Right lobe of liver (tissue), 6 donors: ENCODE results near the gene CACNB1. TPM values are rescaled to one million over a fixed set of nuclear protein-coding genes. Genes with fewer than 3 reads are reported as not detected.

ENCODE experiments used
- ATAC-seq, 4 donors: fragments of 200-7000 bp; cut with Tn5 transposase; one replicate each; pipeline ENCODE4 v1.9.1; 2020; ENCODE audit warnings: mild to moderate bottlenecking in 4 of 4, moderate library complexity in 4 of 4
- DNase-seq, 3 donors: peaks; one replicate each; pipeline ENCODE4 v3.0.0-alpha.2; 2020
- H3K27ac ChIP-seq, 3 donors: fragments of 200-600 bp; one replicate each; pipeline ENCODE4 v1.8.0; 2022
- H3K27me3 ChIP-seq, 2 donors: fragments of 200-600 bp; one replicate each; pipeline ENCODE4 v1.8.0; 2022
- H3K36me3 ChIP-seq, 4 donors: fragments of 200-600 bp; sonication (generic) in 1 of 4; one replicate each; pipeline versions ENCODE4 v1.5.1 to v1.8.0; 2017 to 2022; ENCODE audit warnings: control low read depth in 1 of 4
- H3K4me1 ChIP-seq, 4 donors: fragments of 200-600 bp; sonication (generic) in 1 of 4; one replicate each; pipeline versions ENCODE4 v1.5.1 to v1.8.0; 2017 to 2022; ENCODE audit warnings: control low read depth in 1 of 4
- H3K4me3 ChIP-seq, 3 donors: fragments of 200-600 bp; one replicate each; pipeline ENCODE4 v1.8.0; 2022
- H3K9me3 ChIP-seq, 4 donors: fragments of 200-600 bp; sonication (generic) in 1 of 4; one replicate each; pipeline versions ENCODE4 v1.5.1 to v1.8.0; 2017 to 2022; ENCODE audit warnings: control low read depth in 1 of 4
- CTCF ChIP-seq, 4 donors: fragments of 200-600 bp in 3 of 4; fragments of 450-650 bp in 1 of 4; IDR thresholded peaks; one replicate each; pipeline versions ENCODE4 v1.5.1 to v1.8.0; 2016 to 2022; ENCODE audit warnings: antibody characterized with exemption in 4 of 4, mild to moderate bottlenecking in 2 of 4
- POLR2A ChIP-seq: fragments of 450-650 bp; IDR thresholded peaks from one replicate; pipeline ENCODE4 v1.6.1; 2017; ENCODE audit warnings: antibody characterized with exemption, mild to moderate bottlenecking
- WGBS: methylation state at CpG from one replicate; pipeline ENCODE4 v1.1.6; 2018; ENCODE audit warnings: low coverage, low lambda C conversion rate; ENCODE audit not compliant: insufficient coverage; ENCODE audit errors: missing lambda C conversion rate; 5-methylcytosine and 5-hydroxymethylcytosine counted together
- intact Hi-C, 2 donors: fragments of 100-400 bp; cut with DNase I; formaldehyde crosslinking; loops; one replicate each; pipeline versions ENCODE4 v1.11.2 to v1.14.1; 2022
- total RNA-seq, 6 experiments: library from RNA; depleted of rRNA in 2 of 6; stranded (reverse); fragments of >200 nt in 2 of 6; fragmentation: NEBNext Ultra II Directional in 3 of 6; extraction: Animal tissue kit (Norgen Biotek cat#: 25700) in 3 of 6; gene quantifications; one replicate each; pipeline versions ENCODE4 v1.1.0 to v1.2.4, GENCODE V29; 2016 to 2023
- donor health status: DM: no; HTN: yes; CAD: no.
- donor health status: DM: no; HTN: no; CAD: no.
- donor health status: DM: no; HTN: no; CAD: no.
- donor health status: DM: no; HTN: yes; CAD: no.
- donor health status: DM: no; HTN: yes; CAD: no.

Gene CACNB1
- total RNA-seq, 6 experiments from 2014 or later: 0.18 to 1.3 (median 0.27) TPM; not detected in 1

- Histone ChIP-seq H3K27ac (no peak overlapping the region), H3K4me3 (no peak overlapping the region), H3K9me3 (no peaks in the 10 kb centered on the region), H3K27me3 (no peaks in the 10 kb centered on the region), H3K4me1 (peaks cover 0 to 21% (median 3%) of the 10 kb centered on the region in 4 donors), H3K36me3 (peaks cover 0 to 2% (median under 1%) of the 10 kb centered on the region in 4 donors)
- DNase-seq (no peak), ATAC-seq (no peak)
- intact Hi-C loops: no loop called here
- no peak for TF ChIP-seq POLR2A
- TF ChIP-seq CTCF (IDR thresholded peaks at IDR 0.05): no peak
- 18% methylated on average over 7 of the region's 8 CpGs for WGBS
Measured at GRCh38 chr17:39196241-39196807, 1.1 kb downstream of the CACNB1 start.

- no peak for DNase-seq
- intact Hi-C loops: no loop called here
- H3K4me1 ChIP-seq: peaks cover 0 to 15% (median 0%) of the 10 kb centered on the region in 4 donors
Measured at GRCh38 chr17:39195568-39196160, 1.8 kb downstream of the CACNB1 start.

GRCh38 chr17:39194985-39195524 lies 2.4 kb downstream of the CACNB1 start:
- Histone ChIP-seq H3K27me3 (no peaks in the 10 kb centered on the region), H3K36me3 (no peaks in the 10 kb centered on the region), H3K9me3 (no peaks in the 10 kb centered on the region), H3K27ac (no peak overlapping the region), H3K4me1 (peaks cover 0 to 15% (median 0%) of the 10 kb centered on the region in 4 donors), H3K4me3 (no peak overlapping the region)
- TF ChIP-seq CTCF (IDR thresholded peaks at IDR 0.05): no peak
- TF ChIP-seq POLR2A: no peak
- WGBS: 40% methylated on average over 3 of the region's 10 CpGs
- DNase-seq: no peak
- no peak for ATAC-seq
- intact Hi-C loops: no loop called here

More at GRCh38 chr17:39195568-39196160, 1.8 kb downstream of the CACNB1 start:
- no peaks in the 10 kb centered on the region for H3K36me3 ChIP-seq
- WGBS: 56% methylated on average over 3 of the region's 8 CpGs
- no peak for TF ChIP-seq POLR2A
- TF ChIP-seq CTCF (IDR thresholded peaks at IDR 0.05): no peak
- H3K27ac ChIP-seq: no peak overlapping the region
- H3K9me3 ChIP-seq: no peaks in the 10 kb centered on the region
- no peaks in the 10 kb centered on the region for H3K27me3 ChIP-seq
- ATAC-seq: no peak
- H3K4me3 ChIP-seq: no peak overlapping the region

GRCh38 chr17:39194089-39194984 lies 3.1 kb downstream of the CACNB1 start:
- DNase-seq: peak in 1 of 3 donors; percentile 62
- Histone ChIP-seq H3K4me1 (peaks cover 0 to 13% (median 0%) of the 10 kb centered on the region in 4 donors), H3K36me3 (no peaks in the 10 kb centered on the region), H3K4me3 (no peak overlapping the region), H3K27ac (no peak overlapping the region), H3K27me3 (no peaks in the 10 kb centered on the region), H3K9me3 (no peaks in the 10 kb centered on the region)
- 33% methylated on average over 7 of the region's 20 CpGs for WGBS
- peak; percentile 45 to 76 (median 54) for ATAC-seq
- intact Hi-C loops: no loop called here
- TF ChIP-seq CTCF (IDR thresholded peaks at IDR 0.05): peak in 3 of 4 donors; percentile 9 to 33 (median 20)
- TF ChIP-seq POLR2A: no peak
